Smooth muscle cell (in vitro differentiated cells): ENCODE results near the gene RPTOR. TPM values are rescaled to one million over a fixed set of nuclear protein-coding genes. Genes with fewer than 3 reads are reported as not detected.

Experiments
- DNase-seq: peaks from one replicate; lab custom pipeline; 2025; ENCODE audit not compliant: unreplicated experiment; lab: John Stamatoyannopoulos, UW
- H2AFZ ChIP-seq: fragments of 200-600 bp; sonication (generic); 2 replicates; pipeline ENCODE4 v1.6.0; 2016; ENCODE audit warnings: antibody characterized with exemption, low read depth, mild to moderate bottlenecking
- H3F3A ChIP-seq: fragments of 200-600 bp; sonication (generic); 2 replicates; pipeline ENCODE4 v1.6.0; 2017; ENCODE audit warnings: antibody characterized with exemption, low read depth
- H3K27ac ChIP-seq: fragments of 200-600 bp; sonication (generic); 2 replicates; pipeline ENCODE4 v1.5.1; 2016; ENCODE audit warnings: low read depth, mild to moderate bottlenecking
- H3K27me3 ChIP-seq: fragments of 200-600 bp; sonication (generic); 2 replicates; pipeline ENCODE4 v1.6.1; 2016; ENCODE audit warnings: low read depth, mild to moderate bottlenecking
- H3K36me3 ChIP-seq: fragments of 200-600 bp; sonication (generic); 2 replicates; pipeline ENCODE4 v1.5.1; 2016; ENCODE audit warnings: low read depth
- H3K4me1 ChIP-seq: fragments of 200-600 bp; sonication (generic); 2 replicates; pipeline ENCODE4 v1.5.1; 2016; ENCODE audit warnings: low read depth
- H3K4me2 ChIP-seq: fragments of 200-600 bp; sonication (generic); 2 replicates; pipeline ENCODE4 v1.6.0; 2016; ENCODE audit warnings: mild to moderate bottlenecking
- H3K4me3 ChIP-seq: fragments of 200-600 bp; sonication (generic); 2 replicates; pipeline ENCODE4 v1.5.1; 2016; ENCODE audit warnings: mild to moderate bottlenecking
- H3K79me2 ChIP-seq: fragments of 200-600 bp; sonication (generic); 2 replicates; pipeline ENCODE4 v1.6.0; 2016; ENCODE audit warnings: low read depth, mild to moderate bottlenecking
- H3K9ac ChIP-seq: fragments of 200-600 bp; sonication (generic); 2 replicates; pipeline ENCODE4 v1.6.0; 2016; ENCODE audit warnings: low read depth
- H3K9me3 ChIP-seq: fragments of 200-600 bp; sonication (generic); replicated peaks from 2 replicates; pipeline ENCODE4 v1.5.1; 2016; ENCODE audit warnings: low read depth
- H4K20me1 ChIP-seq: fragments of 200-600 bp; sonication (generic); 2 replicates; pipeline ENCODE4 v1.6.0; 2016; ENCODE audit warnings: low read depth
- CTCF ChIP-seq: fragments of 200-600 bp; sonication (generic); IDR thresholded peaks from 2 replicates; pipeline ENCODE4 v1.5.1; 2017; ENCODE audit warnings: borderline replicate concordance, mild to moderate bottlenecking, antibody characterized with exemption; ENCODE audit not compliant: insufficient read depth, poor library complexity, severe bottlenecking
- WGBS: methylation state at CpG from one replicate; pipeline ENCODE4 v1.1.7; 2016; ENCODE audit warnings: low lambda C conversion rate; 5-methylcytosine and 5-hydroxymethylcytosine counted together
- polyA plus RNA-seq: library from polyadenylated mRNA; unstranded; fragments of >200 nt; fragmentation: Nextera tagmentation; extraction: Ambion mirVana; gene quantifications from 2 replicates; pipeline ENCODE4 v1.2.1, GENCODE V29; 2016
- total RNA-seq: library from RNA; depleted of rRNA; stranded (reverse); fragments of >200 nt; gene quantifications from 2 replicates; pipeline ENCODE4 v1.2.3, GENCODE V29; 2014

RPTOR gene
- total and polyA plus RNA-seq, 2 experiments from 2014 or later: 10.6 to 12.2 TPM

GRCh38 chr17:80992948-80993624, 448.4 kb downstream of the RPTOR start:
- Histone ChIP-seq H3F3A (no peaks in the 10 kb centered on the region), H3K9ac (no peak overlapping the region), H3K4me1 (peaks cover 8% of the 10 kb centered on the region), H2AFZ (no peak overlapping the region), H3K36me3 (no peaks in the 10 kb centered on the region), H3K4me2 (peak overlapping the region; percentile 100), H3K27ac (no peak overlapping the region), H3K4me3 (peak overlapping the region; percentile 90), H3K27me3 (no peaks in the 10 kb centered on the region), H3K9me3 (no peaks in the 10 kb centered on the region), H3K79me2 (peaks cover 9% of the 10 kb centered on the region), H4K20me1 (peaks cover 9% of the 10 kb centered on the region)
- 80% methylated on average over 18 of the region's 18 CpGs for WGBS
- no peak for DNase-seq
- TF ChIP-seq CTCF: no peak

GRCh38 chr17:80995131-80995530, 450.5 kb downstream of the RPTOR start:
- Histone ChIP-seq H3K79me2 (peaks cover 9% of the 10 kb centered on the region), H3K4me2 (no peak overlapping the region), H3K9ac (no peak overlapping the region), H3K9me3 (no peaks in the 10 kb centered on the region), H3K4me3 (no peak overlapping the region), H2AFZ (no peak overlapping the region), H3K27ac (no peak overlapping the region), H3K36me3 (no peaks in the 10 kb centered on the region), H3F3A (no peaks in the 10 kb centered on the region), H3K27me3 (no peaks in the 10 kb centered on the region), H4K20me1 (peaks cover 9% of the 10 kb centered on the region), H3K4me1 (peaks cover 8% of the 10 kb centered on the region)
- no peak for TF ChIP-seq CTCF
- no peak for DNase-seq
- WGBS: 97% methylated on average over 12 of the region's 13 CpGs

- Histone ChIP-seq H3K4me2 (no peak overlapping the region), H4K20me1 (peaks cover 9% of the 10 kb centered on the region), H3K9ac (no peak overlapping the region), H3F3A (no peaks in the 10 kb centered on the region), H3K4me1 (peaks cover 8% of the 10 kb centered on the region), H2AFZ (no peak overlapping the region), H3K27ac (no peak overlapping the region), H3K79me2 (peaks cover 9% of the 10 kb centered on the region), H3K27me3 (no peaks in the 10 kb centered on the region), H3K9me3 (no peaks in the 10 kb centered on the region), H3K4me3 (no peak overlapping the region), H3K36me3 (no peaks in the 10 kb centered on the region)
- no peak for TF ChIP-seq CTCF
- no peak for DNase-seq
- WGBS: 93% methylated on average over 25 of the region's 25 CpGs
Measured at GRCh38 chr17:80996422-80997305, 452.0 kb downstream of the RPTOR start.
